CD4-positive, alpha-beta T cell treated with Interleukin-17A for 4 hours (primary cell): Measurements from ENCODE around the gene ATAD3C.
"Not testable (repeated sequence)": the region's sequence is repeated elsewhere in the genome, so short reads cannot be mapped to it uniquely, and the experiment has no call there.

Source experiments
- DNase-seq: peaks from one replicate; pipeline ENCODE4 v3.0.0-alpha.2; 2020; ENCODE audit warnings: mixed read lengths

Gene ATAD3C

GRCh38 chr1:1432274-1432950 is 17.1 kb upstream of the ATAD3C start:
- DNase-seq = no peak

GRCh38 chr1:1432951-1433803 is 16.3 kb upstream of the ATAD3C start:
- DNase-seq = no peak

- no peak for DNase-seq
These were observed 15.7 kb upstream of the ATAD3C start for GRCh38 chr1:1433804-1434130.

- no peak for DNase-seq
These were observed 15.2 kb upstream of the ATAD3C start for GRCh38 chr1:1434131-1434823.

DNA sequence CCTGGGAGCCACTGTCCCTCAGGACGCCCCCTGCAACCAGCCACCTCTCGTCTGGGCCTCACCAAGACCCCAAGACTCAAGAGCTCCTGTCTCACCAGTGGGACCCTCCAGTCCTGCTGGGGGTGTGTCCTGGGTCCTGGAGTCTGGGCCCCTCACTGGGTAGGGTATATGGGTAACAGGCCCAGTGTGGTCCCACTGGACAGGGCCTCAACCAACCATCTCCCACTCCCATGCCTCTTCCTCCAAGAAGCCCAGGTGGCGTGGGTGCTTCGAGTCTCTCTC is 14.7 kb upstream of the ATAD3C start:
- DNase-seq = no peak

GRCh38 chr1:1435106-1435903 is 14.2 kb upstream of the ATAD3C start, which contains the start of gene VWA1:
TSS of gene VWA1 (plus strand) at chr1:1435690. CDS start at chr1:1435749, 59 bp downstream.
- peak; percentile 62 for DNase-seq

DNA sequence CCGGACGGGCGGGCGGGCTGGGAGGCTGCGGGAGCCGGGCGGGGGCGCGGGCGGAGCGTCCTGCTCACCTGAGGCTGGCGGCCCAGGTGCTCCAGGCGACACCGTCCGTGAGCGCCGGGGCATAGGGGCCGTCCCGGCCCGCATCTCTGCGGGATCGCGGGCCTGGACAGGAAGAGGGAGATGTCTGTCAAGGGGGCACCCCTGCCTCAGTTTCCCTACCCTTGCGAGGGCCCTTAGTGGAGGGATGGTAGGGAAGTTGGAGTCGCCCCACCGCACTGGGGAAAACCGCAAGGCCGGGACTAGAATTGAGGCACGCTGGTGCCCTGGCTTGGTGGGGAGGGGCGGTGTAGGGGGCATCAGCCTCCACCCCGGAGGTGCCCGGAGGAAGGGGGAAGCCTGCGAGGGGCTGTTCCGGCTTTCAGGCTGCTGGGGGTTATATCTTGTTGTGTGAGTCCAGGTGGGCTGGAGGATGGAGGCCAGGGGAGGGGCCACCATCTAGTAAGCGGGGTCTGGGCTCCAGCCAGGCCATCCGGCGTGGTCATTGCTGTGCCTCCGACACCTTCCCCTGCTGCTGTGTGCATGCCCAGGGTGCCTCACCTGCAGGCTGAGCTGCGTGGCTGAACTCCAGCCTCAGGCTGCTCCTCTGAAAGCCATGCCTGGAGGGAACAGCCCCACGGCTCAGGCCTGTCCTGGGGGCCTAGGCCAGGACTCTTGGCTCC is 13.4 kb upstream of the ATAD3C start:
- DNase-seq = no peak

DNA sequence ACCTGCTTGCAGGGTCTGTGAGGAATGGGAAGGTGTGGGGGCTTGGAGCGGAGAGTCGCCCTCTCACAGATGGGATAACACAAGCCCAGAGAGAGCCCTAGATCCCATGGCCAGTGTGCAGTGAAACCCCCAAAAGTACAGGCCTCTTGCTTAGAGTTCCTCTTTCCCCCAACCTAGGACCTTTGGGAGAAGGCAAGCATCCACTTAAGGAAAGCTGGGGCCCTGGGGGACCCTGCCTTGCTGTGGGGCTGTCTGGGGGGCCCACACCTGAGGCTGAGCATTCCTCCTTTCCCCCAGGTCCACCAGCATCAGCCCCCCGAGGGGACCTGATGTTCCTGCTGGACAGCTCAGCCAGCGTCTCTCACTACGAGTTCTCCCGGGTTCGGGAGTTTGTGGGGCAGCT is 12.9 kb upstream of the ATAD3C start:
- no peak for DNase-seq

DNA sequence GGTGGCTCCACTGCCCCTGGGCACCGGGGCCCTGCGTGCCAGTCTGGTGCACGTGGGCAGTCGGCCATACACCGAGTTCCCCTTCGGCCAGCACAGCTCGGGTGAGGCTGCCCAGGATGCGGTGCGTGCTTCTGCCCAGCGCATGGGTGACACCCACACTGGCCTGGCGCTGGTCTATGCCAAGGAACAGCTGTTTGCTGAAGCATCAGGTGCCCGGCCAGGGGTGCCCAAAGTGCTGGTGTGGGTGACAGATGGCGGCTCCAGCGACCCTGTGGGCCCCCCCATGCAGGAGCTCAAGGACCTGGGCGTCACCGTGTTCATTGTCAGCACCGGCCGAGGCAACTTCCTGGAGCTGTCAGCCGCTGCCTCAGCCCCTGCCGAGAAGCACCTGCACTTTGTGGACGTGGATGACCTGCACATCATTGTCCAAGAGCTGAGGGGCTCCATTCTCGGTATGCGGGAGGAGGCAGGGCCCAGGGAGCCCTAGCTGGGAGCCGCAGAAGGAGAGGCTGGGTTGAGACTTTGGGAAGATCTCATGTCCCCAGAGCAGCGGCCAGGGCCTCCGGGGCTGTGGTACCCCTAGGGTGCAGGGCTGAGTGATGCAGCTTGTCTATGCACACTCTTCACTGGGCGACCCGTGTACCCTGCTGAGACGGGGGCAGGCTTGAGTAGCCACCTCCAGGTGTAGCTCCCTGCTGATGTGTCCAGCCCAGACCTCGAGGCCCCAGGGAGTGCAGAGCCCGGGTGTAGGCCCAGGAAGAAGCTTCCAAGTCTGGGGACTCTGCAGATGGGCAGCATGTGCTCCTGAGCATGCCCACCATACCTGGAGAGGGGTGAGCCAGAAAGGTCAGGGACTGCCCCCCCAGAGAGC is 12.2 kb upstream of the ATAD3C start:
- no peak for DNase-seq

DNA sequence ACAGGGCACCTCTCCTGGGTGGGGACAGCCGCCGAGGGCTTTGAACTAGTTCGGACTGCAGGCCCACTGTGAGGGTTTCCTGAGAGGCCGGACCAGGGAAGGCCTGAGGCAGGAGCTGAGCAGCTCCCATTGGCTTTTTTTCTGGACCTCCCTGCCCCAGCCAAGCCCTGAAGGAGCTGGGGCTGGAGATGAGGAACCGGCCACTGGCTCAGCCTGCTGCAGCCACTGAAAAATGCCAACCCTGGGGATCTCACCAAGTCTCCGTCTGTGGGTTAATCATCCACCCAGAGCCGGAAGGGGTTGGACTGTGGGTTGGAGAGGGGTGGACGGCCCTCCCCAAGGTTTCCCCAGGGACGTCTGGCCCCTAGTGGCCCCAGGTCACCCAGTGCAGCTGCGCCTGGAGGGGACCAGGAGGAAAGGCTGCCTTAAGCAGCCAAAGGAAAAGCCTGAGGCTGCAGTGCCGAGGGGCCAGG is 11.5 kb upstream of the ATAD3C start:
- no peak for DNase-seq

- no peak for DNase-seq
These were observed 10.7 kb upstream of the ATAD3C start for GRCh38 chr1:1438531-1439381.

DNA sequence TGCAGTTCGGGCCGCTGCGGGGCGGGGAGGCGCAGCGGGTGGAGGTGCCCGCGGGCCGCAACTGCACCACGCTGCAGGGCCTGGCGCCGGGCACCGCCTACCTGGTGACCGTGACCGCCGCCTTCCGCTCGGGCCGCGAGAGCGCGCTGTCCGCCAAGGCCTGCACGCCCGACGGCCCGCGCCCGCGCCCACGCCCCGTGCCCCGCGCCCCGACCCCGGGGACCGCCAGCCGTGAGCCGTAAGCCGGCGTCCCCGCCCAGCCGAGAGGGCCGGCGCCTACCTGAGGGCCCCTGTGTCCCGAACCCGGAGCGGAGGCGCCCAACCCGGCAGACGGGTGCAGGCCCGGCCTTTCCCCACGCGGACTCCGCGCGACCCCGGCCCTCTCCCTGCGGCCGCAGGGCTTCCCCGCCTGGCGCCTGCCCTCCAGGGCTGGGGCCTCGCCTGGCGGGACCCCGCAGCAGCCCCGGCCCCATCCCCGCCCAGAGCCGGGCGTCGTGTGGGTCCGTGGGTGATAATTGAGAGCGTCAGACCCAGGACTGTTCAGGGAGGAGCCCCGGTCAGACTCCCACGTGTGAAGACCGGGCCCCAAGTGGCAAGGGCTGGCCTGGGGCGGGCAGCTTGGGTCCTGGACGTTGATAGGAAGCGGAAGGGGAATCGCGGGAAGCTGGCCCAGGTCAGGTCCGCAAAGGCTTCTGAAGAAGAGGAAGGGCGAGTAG is 9.8 kb upstream of the ATAD3C start:
- DNase-seq = no peak

- DNase-seq = no peak
These were observed 9.1 kb upstream of the ATAD3C start for GRCh38 chr1:1440262-1441001.

DNA sequence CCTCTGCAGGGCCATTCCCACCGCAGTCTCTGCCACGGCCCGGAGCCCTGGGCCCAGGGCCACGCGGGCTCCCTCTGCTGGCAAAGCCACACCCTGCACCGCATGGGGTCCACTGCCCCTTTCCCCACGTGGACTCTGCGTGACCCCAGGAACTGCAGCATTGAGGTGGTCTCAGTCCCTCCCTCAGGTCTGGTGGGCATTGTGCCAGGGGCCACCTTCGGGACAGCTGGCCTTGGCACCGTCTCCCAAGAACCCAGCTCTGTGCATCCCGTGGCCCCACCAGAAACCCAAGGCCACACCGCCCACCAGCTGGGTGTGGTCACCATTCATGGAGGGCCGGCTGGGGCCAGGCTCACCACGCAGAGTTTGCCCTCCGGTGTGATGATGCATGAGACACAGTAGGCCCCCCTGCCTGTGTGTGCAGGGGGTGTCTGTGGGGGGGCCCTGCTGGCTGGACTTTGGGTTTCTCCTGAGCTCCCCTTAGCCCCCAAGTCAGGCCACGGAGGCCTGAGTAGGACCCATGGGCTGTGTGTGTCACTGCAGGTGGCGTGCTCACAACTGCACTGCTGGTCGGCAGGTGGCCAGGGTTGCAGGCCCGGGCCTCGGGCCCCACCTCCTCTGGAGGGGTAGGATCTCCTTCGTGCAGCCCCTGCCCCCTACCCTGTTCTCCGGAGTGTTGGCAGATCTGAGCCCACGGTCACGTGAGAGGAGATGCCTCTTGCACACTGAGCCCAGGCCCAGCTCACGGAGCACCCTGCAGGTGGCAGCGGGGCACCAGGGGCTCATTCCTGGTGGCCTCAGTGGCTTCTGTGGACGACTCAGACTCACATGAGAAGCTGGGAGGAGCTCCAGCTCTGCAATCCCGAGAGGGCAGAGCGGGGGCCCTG is 8.2 kb upstream of the ATAD3C start:
- DNase-seq = peak; percentile 74

- DNase-seq = no peak
These were observed 7.3 kb upstream of the ATAD3C start for GRCh38 chr1:1442069-1442770.

- not testable (repeated sequence) for DNase-seq
These were observed 2.9 kb upstream of the ATAD3C start for GRCh38 chr1:1446631-1447030.

- DNase-seq = not testable (repeated sequence)
These were observed 1.1 kb downstream of the ATAD3C start for GRCh38 chr1:1450616-1451015.
